LNCaP clone FGC (cell line): ENCODE results near the gene ALDH18A1.

Experiments used
- DNase-seq: peaks from one replicate; pipeline ENCODE4 v3.0.0-alpha.2; 2011; ENCODE audit warnings: low read depth
- H3K4me3 ChIP-seq: 2 replicates; pipeline ENCODE4 v1.5.1; 2011; ENCODE audit warnings: mild to moderate bottlenecking, low read depth, low read length, control low read depth
- TF ChIP-seq, protein P1 (sequence below): IDR thresholded peaks from 2 replicates; pipeline ENCODE4 v1.5.1; 2012; ENCODE audit warnings: mild to moderate bottlenecking; ENCODE audit not compliant: control insufficient read depth, insufficient read depth; ENCODE audit errors: extremely low read depth

Gene ALDH18A1

DNA sequence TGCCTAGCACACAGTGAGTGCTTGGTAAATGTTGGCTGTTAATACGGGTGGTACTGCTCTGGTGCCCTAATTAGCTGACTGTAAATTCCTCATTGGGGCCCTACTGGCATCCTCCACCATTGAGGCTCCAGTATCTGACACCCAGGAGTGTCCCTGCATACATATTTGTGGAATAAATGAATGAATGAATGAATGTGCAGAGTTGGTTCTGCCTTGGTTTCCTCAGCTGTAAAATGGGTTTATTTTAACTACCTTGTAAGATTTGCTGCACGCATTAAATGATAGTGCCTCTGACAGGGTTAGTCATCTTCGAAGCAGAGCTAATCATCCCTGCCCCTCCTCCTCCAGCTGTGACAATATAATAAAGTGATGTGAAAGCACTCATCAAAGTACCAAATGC is 45.8 kb downstream of the ALDH18A1 start:
- no peak overlapping the region for H3K4me3 ChIP-seq
- DNase-seq = no peak
- TF ChIP-seq, protein P1, sequence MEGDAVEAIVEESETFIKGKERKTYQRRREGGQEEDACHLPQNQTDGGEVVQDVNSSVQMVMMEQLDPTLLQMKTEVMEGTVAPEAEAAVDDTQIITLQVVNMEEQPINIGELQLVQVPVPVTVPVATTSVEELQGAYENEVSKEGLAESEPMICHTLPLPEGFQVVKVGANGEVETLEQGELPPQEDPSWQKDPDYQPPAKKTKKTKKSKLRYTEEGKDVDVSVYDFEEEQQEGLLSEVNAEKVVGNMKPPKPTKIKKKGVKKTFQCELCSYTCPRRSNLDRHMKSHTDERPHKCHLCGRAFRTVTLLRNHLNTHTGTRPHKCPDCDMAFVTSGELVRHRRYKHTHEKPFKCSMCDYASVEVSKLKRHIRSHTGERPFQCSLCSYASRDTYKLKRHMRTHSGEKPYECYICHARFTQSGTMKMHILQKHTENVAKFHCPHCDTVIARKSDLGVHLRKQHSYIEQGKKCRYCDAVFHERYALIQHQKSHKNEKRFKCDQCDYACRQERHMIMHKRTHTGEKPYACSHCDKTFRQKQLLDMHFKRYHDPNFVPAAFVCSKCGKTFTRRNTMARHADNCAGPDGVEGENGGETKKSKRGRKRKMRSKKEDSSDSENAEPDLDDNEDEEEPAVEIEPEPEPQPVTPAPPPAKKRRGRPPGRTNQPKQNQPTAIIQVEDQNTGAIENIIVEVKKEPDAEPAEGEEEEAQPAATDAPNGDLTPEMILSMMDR = no peak

DNA sequence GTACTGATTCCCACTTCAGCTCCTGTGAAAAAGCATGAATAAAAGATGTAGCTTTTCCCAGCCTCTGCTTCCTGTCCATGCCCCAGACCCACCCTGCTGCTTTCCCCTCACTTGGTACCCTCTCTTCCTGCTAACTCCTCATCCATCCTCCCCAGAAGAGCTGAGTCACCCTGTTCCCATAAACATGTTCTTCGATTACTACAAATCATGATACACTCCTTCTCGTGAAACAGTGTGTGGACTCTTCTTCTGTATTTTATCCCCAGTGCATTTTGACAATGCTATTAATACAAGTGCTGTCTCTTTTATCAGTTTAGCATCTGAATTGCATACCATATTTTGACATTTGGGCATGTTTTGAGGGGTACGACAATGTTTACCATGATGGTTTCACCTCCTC is 49.6 kb downstream of the ALDH18A1 start:
- TF ChIP-seq, protein P1 = no peak
- no peak overlapping the region for H3K4me3 ChIP-seq
- DNase-seq = no peak

DNA sequence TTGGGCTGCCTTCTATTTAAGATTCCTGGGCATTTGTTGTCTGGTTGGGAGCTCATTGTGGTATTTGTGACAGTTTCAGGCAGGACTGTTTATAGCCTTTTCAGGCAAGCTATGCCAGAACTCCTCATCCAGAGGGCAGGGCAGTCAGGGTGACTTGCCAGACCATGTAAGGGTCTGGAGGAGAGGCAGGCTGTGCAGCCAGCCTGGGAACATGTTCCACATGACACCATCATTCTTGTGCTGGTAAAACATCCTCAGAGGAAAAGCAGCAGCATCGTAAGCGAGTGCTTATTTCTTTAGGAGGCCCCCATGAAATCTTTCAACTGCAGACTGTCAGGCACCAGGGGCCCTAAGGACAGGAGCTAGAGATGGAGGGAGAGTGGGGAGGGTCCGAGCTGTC is 51.3 kb downstream of the ALDH18A1 start:
- no peak overlapping the region for H3K4me3 ChIP-seq
- TF ChIP-seq, protein P1 = no peak
- DNase-seq = no peak

DNA sequence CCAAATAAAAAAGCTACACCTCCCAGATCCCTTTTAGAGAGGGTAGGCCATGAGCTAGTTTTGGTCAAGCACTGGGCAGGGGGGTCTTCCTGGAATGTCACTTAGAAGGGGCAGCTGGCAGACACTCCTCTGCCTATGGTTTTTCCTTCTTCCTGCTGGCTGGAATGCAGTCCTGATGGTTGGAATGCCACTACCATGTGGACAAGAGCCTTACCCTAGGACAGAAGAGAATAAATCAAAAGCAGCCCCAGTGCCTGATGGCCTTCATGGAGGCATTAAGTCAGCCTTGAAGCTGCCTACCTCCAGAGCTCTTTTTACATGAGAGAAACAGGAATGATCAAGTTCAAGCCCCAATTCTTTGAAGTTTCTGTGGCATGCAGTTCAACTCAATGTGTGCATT is 51.9 kb downstream of the ALDH18A1 start:
- TF ChIP-seq, protein P1 = no peak
- no peak overlapping the region for H3K4me3 ChIP-seq
- DNase-seq = no peak

DNA sequence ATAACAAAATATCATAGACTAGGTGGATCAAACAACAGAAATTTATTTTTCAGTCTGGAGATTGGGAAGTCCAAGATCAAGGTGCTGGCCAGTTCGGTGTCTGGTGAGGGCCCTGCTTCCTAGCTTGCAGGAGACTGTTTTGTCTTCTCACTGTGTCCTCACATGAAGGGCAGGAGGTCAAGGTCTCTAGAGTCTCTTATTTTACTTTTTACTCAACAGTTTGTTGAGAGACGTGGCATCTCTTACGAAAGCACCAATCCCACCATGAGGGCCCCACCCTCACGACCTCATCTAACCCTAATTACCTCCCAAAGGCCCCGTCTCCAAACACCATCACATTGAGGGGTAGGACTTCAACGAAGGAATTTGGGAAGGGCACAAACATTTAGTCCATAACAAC is 54.1 kb downstream of the ALDH18A1 start:
- H3K4me3 ChIP-seq = no peak overlapping the region
- TF ChIP-seq, protein P1 = no peak
- DNase-seq = no peak

DNA sequence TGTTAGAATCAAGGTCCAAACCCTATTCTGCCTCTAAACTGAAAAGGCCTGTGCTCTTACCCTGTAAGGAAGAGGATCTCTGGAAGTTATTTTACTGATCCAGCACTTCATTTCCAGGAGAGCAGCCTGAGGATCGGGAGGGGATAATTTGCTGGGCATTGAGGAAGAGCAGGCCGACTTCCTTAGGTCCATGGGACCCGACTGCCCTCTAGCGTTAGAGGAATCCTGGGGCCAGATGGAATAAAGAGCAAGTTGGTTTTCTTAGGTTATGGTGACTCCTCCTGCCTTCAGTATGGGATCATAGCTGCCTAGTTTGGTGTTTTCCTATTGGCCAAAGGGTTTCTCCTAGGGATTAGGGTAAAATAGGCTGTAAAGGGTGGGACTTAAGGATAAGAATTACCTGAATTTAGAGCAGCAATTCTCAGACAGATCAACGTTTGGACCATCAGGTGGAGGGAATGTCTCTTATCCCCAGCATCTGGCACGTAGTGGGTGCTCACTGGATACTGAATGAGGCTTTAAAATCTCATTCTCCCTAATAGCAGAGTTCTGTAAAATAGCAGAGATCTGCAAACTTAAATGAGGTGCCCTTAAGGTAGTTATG is 55.3 kb downstream of the ALDH18A1 start:
- H3K4me3 ChIP-seq = no peak overlapping the region
- TF ChIP-seq, protein P1 = peak; percentile 98
- DNase-seq = peak; percentile 73

DNA sequence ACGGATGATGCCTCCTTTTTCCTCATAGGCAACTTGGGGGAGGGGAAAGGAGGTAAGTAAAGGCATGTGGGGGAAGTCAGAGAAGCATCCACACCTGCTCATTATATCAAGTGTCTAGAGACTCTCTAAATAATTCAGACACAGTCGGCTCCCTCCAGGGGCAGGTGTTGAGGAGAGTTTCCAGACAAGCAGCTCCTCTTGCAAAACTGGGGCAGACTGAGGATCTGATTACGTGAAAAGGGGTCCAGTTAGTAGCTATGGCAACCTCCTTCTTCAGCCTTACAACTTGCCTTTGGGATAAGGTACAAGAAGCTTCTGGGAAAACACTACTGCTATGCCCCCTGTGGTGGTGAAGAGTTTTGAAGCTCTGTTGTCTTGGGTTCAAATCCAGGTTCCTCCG is 56.4 kb downstream of the ALDH18A1 start:
- DNase-seq = no peak
- TF ChIP-seq, protein P1 = no peak
- H3K4me3 ChIP-seq = no peak overlapping the region
